GM19463 (cell line): ENCODE measurements around the gene CRELD2.

ENCODE experiments used
- ATAC-seq: cut with Tn5 transposase; IDR thresholded peaks from one replicate; pipeline ENCODE4 v1.9.1; 2021; ENCODE audit warnings: mild to moderate bottlenecking, moderate library complexity; ENCODE audit not compliant: unreplicated experiment

Gene CRELD2

DNA sequence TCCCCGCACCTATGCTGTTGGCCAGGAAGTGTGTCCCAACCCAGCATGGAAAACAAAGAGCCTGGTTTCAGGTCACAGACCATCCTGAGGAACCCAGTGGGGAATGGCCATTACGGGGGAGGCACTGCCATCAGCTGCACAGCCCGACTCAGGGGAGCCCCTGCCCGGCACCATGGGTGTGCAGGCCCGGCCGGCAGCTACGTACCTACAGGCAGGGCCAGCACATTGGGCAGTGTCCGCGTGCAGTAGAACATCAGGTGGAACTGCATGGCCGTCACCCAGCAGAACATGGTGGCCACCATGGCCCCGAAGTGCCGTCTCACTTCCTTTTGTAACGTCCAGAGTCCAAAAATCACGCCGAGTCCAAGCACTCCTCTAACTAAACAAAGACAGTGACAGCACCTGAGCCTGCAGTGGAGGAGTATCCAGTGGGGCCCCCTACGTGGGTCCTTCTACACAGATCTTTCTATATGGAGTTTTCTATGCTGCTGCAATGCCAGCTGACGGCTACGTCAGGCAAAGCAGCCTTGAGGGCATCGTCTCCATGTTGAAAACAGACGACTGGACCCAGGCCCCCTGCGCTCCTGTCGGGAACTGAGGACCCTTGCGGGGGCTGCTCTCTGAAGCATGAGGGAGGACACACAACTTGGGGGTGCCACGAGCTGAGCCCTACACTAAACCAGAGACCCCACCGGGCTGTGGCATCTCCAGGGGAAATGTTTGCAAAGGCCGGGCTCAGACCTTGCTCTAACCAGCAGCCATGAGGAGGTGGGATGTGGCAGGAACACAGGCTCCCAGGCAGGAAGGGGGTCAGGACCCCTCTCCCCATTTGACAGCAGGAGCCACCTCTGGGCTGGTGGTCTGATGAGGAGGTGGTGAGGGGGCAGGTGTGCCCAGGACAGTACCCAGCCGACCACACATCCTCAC is 7.9 kb upstream of the CRELD2 start:
- no peak for ATAC-seq

DNA sequence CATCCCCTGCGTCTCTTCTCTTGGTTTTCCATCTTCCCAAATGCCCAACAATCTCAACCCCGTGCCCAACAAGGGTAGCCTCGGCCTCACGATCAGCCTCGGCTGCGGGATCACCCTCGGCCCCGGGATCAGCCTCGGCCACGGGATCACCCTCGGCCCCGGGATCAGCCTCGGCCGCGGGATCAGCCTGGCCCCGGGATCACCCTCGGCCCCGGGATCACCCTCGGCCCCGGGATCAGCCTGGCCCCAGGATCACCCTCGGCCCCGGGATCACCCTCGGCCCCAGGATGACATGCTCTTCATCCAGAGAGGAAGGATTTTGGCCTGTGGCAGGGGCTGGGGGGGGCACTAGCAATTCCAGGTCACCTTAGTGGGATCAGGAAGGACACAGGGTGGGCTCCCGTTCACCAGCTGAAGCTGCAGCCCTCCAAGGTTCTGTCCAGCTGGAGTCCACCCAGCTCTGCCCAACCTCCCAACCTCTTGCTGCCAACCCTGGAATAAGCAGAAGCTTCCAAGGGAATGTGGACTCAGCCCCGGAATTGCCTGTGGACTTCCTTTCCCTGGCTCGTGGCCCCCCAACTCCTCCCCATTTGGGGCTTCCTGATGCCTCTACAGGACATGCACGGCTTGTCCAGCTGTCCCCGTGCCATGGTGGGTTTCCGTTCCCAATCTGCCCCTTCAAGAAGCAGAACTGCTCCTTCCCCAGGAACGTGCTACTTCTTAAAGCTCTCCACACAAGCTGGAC is 6.4 kb upstream of the CRELD2 start:
- ATAC-seq = no peak

DNA sequence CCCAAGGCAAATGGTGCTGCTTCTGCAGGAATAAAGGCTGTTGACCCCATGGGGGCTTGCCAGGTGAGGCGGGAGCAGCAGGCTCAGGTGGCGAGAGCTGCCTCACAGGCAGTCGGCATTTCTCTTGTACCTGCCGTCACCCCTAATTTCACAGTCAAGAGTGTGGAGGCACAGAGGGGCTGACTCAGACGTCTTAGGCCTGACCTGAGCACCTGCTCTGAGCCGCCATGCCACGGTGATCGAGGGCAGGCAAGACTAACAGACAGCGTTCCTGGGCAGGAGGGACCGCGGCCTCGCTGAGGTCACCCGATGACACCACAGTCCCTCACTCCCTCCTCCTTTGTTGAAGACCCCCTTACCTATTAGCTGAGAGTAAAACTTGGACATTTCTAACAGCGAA is 5.4 kb upstream of the CRELD2 start:
- no peak for ATAC-seq

DNA sequence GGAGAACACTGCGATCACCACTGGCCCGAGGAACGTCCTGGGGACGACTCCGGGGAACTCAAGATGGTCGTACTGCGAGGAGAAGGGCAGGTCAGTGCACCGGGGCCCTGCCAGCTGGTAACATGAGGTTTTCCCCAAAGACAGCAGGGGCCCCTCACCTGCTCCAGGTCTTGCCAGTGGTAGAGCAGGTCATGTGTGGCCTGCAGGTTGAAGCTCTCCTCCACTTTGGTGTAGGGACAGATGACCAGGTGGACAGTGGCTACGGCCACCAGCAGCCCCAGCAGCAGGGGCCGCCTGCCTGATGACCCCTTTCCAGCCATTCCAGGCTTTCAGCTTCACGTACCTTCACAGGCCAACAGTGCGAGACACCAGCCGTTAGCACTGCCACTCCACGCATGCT is 5.0 kb upstream of the CRELD2 start:
- ATAC-seq = no peak

DNA sequence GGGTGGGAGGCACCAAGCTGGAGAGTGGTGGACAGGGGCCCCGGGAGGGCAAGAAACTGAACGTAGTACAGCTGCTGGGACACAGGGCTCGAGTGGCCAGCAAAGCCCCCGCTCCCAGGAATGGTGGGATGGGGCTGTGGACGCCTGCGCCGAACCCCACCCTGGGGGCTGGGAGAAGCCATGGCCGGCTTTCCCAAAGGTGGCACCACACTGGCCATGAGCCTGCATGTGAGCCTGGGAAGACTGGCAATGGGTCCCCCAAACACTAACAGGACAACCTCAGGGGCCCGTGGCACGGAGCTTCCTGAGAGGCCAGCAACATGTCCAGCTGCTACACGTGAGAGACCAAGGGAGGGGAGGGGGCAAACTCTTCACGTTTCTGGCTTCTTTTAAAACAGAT is 4.2 kb upstream of the CRELD2 start:
- ATAC-seq = no peak

DNA sequence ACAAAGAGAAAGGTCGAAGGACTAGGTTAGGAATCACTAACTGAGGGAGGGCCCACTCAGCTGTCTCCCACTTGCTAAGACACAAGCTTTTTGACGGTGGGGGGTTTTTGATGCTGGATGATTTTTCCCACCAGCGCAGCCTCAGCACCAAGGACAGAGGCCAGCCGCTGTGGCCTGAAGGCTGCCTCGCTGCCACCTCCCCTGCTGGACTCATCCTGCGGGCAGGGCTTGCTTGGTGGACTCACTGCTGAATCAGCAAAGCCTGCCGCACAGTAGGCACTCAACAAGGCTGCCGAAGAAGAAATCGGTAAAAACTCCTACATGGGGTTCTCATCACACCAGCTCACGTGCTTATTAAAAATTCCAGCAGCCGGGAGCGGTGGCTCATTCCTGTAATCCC is 2.8 kb upstream of the CRELD2 start:
- ATAC-seq = no peak

DNA sequence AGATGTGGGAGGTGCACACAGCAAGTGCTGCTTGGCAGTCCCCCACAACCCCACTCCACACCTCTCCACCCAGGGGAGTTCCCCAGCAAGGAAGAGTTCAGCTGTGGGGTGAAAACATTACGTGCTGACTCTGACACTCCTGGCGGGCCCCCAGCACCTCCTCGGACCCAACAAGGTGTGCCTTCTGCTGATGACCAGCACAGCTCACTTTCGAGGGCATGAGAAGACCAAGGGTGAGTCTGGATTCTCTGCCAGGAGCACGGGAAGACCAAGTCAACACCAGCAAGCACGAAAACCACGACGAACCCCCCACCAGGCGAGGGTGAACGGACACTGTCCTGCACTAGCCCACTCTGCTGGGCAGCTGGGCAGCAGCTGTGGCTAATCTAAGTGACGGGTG is 1.6 kb upstream of the CRELD2 start:
- ATAC-seq = no peak

DNA sequence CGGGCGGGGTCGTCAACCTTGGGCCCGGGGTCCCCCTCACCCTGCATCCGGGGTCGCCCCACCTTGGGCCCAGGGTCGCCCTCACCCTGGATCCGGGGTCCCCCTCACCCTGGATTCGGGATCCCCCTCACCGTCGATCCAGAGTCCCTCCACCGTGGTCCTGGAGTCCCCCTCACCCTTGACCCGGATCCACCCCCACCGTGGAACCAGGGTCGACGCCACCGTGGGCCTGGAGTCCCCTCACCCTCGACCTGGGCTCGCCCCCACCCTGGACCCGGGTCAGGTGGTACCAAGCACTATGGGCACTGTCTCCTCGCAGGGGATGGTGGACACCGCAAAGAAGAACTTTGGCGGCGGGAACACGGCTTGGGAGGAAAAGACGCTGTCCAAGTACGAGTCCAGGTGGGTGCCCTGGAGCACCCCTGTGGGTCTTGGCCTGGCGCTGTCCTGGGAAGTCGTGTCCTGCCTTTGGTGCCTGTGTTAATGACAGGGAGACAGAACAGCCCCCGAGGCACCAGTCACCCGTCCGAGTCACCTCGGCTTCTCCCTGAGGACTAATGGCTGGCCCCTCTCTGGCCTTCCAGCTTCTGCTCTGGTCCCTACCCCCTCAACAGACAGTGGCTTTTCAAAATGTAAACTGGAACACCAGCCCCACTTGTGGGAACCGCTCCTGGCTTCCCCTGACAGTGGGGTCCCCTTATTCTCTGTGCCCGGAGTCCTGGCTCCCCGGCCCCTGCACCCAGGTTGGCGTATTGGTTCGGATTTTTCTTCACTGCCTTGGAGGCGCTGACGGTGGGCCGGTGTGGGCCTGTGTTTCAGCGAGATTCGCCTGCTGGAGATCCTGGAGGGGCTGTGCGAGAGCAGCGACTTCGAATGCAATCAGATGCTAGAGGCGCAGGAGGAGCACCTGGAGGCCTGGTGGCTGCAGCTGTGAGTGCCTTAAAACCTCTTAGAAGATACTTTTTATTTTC is 762 bp downstream of the CRELD2 start:
- no peak for ATAC-seq

DNA sequence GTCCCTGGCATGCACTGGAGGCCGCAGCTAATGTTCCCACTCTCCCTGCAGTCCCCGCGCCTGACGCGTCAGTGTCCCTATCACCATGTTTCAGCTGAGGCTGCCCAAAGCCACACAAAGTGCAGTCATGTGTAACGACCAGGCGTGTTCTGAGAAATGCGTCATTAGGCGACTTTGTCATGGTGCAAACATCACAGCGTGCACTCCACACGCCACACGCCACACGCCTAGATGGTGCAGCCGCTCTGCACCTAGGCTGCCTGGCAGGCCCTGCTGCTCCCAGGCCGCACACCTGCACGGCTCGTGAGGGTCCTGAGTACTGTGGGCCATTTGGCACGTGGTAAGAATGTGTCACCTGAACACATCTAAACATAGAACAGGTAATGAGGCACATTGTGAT is 2.4 kb downstream of the CRELD2 start:
- ATAC-seq = no peak

DNA sequence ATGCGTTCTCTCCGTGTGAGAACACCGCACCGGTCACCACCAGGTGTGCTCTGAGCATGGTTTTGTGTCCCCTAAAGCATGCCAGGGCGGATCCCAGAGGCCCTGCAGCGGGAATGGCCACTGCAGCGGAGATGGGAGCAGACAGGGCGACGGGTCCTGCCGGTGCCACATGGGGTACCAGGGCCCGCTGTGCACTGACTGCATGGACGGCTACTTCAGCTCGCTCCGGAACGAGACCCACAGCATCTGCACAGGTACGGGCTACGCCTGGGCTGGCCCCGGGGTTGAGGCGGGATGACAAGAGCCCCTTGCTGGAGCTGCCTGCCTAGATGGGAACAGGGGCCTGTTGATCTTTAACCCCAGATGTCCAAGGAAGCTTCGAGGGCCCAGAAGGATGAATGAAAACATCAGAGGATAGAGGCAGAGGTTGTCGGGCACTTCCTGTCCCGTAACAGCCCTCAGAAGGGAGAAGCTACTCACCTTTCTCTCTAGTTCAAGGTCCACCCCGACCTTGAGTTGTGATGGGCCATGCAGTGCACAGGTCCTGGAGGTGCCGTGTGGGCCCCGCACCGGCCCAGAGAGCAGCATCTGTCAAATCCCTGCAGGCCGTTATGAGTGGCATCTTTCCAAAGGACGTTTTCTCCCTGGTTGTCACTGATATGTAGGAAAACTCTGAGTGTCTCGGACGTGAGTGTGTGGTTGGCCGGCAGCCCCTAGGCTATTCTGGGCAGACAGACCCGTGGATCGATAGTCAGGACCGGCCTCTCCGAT is 3.3 kb downstream of the CRELD2 start:
- ATAC-seq = no peak

DNA sequence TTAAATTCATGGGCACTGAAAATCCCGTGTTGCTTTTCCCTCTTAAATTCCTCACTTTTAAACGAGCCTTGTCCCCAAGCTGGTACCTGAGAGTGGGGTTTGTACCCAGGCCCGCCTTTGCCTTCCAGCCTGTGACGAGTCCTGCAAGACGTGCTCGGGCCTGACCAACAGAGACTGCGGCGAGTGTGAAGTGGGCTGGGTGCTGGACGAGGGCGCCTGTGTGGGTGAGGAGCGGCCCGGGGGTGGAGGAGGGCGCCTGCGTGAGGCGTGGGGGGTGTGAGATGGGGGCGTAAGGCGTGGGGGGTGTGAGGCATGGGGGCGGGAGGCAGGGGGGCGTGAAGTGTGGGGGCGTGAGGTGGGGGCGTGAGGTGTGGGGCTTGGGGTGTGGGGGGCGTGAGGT is 4.0 kb downstream of the CRELD2 start:
- no peak for ATAC-seq

DNA sequence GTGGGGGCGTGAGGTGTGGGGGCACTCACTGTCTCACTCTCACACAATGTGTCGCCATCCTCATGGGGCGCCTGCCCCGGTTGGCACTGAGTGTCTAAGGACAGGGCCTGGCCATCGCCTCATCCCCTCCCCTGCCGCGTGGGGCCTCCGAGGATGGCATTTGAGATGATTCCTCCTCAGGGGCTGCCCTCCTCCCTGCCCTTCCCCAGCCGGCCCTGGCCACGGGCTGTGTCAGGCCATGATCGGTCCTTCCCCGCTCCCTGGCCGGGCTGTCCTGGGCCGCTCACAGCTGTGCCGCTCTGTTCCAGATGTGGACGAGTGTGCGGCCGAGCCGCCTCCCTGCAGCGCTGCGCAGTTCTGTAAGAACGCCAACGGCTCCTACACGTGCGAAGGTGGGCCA is 4.5 kb downstream of the CRELD2 start:
- no peak for ATAC-seq

DNA sequence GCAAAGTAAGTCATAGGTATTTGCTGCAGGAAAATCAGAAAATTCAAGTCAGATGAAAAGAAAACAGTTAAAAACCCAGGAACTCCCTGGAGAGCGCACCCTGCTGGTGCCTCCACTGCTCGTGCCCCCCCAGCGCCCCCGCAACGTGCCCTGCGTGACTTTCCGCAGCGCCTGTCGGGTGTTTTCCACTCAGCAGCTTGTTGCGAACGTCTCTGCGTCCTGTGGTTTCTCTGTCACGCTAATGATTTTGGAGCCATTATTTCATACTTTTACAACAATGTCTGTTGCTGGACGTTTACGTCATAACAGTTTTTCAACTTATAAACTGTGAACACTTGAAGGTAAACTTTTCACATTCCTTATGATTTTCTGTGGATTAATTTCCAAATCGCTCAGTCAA is 5.0 kb downstream of the CRELD2 start:
- ATAC-seq = no peak

DNA sequence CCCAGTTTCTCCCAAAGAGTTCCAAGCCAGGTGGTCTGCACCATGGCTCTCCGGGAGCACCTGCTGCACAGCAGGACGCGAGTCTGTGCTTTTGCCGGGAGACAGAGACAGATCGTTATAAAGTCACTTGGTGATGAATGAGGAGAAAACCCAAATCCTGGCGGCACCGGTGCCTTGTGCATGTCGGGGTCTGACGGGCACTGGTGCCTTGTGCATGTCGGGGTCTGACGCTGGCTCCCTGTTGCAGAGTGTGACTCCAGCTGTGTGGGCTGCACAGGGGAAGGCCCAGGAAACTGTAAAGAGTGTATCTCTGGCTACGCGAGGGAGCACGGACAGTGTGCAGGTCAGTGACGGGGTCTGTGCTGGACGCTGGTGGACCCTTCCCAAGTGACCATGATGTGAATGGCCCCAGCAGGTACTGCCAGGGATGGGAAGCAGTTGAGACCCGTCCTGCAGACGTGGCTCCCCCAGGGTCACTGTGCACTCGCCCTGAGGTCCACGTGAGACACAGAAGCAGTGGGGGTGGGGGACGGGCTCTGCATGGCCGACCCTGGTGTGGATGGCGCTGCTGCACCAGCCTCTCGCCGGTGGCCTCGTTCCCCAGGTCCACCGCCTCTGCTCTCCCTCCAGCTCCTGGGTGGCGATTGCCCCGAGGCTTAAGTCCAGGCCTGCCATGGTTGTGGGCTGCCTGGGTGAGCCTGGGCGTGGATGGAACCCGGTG is 5.8 kb downstream of the CRELD2 start:
- ATAC-seq = no peak

DNA sequence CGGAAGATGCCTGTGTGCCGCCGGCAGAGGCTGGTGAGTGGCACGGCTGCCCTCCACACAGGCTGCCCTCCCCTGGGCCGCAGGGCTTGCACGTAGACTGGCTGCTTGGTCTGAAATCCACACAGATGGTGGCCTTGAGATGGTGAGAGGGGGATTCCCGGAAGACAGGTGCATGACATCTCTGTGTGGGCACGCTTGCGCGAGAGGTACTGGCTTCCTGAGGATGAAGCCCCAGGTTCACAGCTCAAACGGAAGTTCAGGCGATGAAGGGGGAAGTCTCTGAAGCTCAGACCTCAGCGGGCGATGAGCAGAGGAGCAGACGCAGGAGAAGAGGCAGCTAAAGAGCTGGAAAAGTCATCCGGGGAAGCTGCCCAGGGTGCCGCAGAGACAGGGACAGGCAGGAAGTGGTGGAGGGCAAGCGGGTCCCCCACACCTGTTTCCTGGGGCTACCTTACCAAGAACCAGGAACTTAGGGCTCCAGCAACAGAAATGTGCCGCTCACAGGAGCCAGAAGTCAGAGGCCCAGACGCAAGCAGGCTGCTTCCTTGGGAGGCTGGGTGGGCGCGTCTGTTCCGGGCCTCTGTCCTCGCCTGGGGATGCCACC is 7.2 kb downstream of the CRELD2 start:
- peak; percentile 64 for ATAC-seq

DNA sequence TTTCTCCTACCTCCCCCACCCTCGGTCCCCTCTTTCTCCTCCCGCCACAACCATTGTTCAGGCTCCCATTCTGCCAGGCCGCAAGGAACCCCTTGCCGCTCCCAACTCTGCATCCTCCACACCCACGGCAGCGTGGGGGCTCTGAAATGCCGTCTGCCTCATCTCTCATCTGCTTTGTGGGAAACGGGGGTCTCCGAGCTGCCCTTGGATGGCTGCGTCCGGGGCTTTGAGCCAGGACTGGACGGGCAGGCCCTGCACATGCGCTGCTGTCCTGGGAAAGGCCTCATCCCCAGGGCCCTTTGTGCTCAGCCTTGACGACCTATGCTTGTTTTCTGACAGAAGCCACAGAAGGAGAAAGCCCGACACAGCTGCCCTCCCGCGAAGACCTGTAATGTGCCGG is 8.5 kb downstream of the CRELD2 start:
- ATAC-seq = no peak

DNA sequence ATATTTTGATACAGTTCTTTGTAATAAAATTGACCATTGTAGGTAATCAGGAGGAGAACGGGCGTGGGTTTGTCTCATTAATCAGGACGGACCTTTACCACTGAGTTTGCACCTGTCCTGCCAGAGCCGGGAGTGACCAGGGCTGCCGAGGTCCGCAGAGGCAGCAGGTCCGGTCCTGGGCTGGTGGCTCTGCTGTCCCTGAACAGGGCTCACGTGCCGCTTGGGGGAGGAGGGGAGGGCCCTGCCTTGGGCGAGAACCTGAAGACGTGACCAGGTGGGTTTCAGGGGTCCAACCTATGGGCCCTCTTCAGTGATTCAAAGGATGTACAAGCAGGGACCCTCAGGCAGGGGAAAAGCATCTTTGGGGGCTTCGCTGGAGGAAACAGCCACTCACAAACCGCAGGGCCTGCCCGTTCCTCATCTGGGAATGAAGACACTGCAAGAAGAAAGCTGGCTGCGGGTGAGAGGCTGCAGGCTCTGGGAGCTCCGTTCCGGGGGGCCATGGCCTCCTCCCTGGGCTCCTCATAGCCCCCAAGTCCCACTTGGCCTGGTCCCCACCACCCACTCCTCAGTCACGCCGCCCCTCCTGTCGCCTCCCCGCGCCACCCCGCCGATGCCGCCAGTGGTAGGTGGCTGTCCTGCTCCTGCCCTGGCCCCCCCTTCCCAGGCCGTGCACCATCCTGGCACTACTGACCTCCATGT is 9.2 kb downstream of the CRELD2 start:
- ATAC-seq = no peak

DNA sequence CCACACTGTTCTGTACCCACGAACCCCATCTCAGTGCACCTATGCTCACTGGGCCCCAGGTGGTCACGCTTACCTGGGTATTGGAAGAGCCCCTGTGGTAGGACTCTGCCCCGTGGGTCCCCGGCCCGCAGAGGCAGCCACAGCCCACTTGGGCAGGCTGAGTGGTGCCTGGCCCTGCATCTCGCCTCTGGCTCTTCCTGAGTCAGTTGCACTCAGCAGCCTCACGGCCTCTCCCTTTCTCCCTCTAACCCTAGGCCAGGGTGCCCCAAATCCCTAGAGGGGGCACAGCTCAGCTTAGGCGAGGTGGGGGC is 9.7 kb downstream of the CRELD2 start:
- no peak for ATAC-seq
